HG03521 (cell line): ENCODE data around the gene SNRNP48.

Experiments
- ATAC-seq: cut with Tn5 transposase; IDR thresholded peaks from one replicate; pipeline ENCODE4 v1.9.1; 2021; ENCODE audit warnings: mild to moderate bottlenecking, moderate library complexity; ENCODE audit not compliant: unreplicated experiment

The SNRNP48 gene

GRCh38 chr6:7640016-7640415 is 50.0 kb downstream of the SNRNP48 start:
- ATAC-seq = no peak

GRCh38 chr6:7640607-7641577 is 50.9 kb downstream of the SNRNP48 start:
- no peak for ATAC-seq

GRCh38 chr6:7642791-7643190 is 52.8 kb downstream of the SNRNP48 start:
- ATAC-seq = no peak

GRCh38 chr6:7644417-7644816 is 54.4 kb downstream of the SNRNP48 start:
- no peak for ATAC-seq

GRCh38 chr6:7646394-7646793 is 56.4 kb downstream of the SNRNP48 start:
- no peak for ATAC-seq

GRCh38 chr6:7647504-7647903 is 57.5 kb downstream of the SNRNP48 start:
- ATAC-seq = no peak

GRCh38 chr6:7649037-7649810 is 59.2 kb downstream of the SNRNP48 start:
- ATAC-seq = no peak

GRCh38 chr6:7650878-7651277 is 60.9 kb downstream of the SNRNP48 start:
- ATAC-seq = no peak

- no peak for ATAC-seq
Measured at GRCh38 chr6:7652957-7653356, 63.0 kb downstream of the SNRNP48 start.

GRCh38 chr6:7656355-7656754 is 66.4 kb downstream of the SNRNP48 start:
- ATAC-seq = no peak

- no peak for ATAC-seq
Measured at GRCh38 chr6:7658543-7658942, 68.5 kb downstream of the SNRNP48 start.

- no peak for ATAC-seq
Measured at GRCh38 chr6:7661364-7661763, 71.4 kb downstream of the SNRNP48 start.
